GM12892 (cell line): ENCODE results near the gene ASMTL.

ENCODE experiments used
- POLR2A ChIP-seq: IDR thresholded peaks from 2 replicates; pipeline ENCODE4 v1.6.1; 2011; ENCODE audit warnings: low read depth, low read length, control low read depth
- POLR2AphosphoS5 ChIP-seq: IDR thresholded peaks from 2 replicates; pipeline ENCODE4 v1.6.1; 2011; ENCODE audit warnings: low read depth, low read length, control low read depth

DNA sequence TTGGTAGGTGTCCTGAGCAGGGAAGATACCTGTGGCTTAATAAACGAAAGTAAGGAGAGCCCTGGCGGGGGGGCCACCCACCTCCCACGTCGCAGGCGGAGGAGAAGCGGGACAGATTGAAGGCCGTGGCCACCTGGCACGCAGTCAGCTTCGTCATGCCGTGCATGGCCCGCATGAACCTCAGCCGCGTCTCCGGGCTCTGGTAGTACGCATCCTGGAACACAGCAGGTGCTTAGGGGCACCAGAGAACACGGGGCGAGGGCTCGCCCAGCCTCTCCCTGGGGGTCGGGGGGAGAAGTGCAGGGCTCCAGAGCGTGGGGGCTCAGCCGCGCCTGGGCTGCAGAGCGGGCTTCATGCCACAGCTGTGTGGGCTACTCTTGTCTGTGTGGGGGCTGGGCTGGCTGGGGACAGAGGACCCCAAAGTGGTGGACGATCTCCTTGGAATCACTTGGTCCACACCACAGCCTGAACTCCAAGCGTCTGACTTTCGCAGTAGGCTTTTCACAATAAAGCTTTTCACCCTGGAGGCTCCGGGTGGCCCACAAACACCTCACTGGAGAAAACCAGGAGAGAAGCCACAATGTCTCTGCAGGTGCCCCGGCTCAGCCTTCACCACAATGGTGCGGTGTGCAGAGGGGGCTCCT, 33.7 kb downstream of the ASMTL start:
- no peak for TF ChIP-seq POLR2AphosphoS5
- no peak for TF ChIP-seq POLR2A
